ELF-1 (cell line): ENCODE data around the gene KDM4C.

Experiments used
- DNase-seq: peaks from one replicate; pipeline ENCODE4 v3.0.0-alpha.2; 2016; ENCODE audit warnings: low read depth, low spot score

The KDM4C gene

DNA sequence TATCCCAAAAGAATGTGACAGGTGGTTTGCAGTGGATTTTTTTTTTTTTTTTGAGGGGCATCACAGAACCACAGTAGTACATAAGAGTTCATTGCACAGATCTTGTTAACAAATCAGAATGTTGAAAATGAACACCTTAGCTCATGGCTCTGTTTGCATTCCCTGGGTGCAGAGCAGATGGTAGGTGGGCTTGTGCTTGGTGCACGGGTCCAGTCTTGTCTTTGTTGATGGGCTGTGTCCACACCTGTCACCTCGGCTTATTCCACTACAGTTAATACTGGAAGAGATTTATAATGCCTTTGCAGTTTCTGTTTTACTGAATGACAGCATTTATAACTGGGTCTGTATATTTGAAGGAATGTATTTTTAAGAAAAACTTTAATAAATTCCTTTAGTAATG is 146.6 kb downstream of the KDM4C start:
- no peak for DNase-seq

- DNase-seq: no peak
These were observed 148.1 kb downstream of the KDM4C start for GRCh38 chr9:6905850-6906375.

- DNase-seq: no peak
These were observed 150.1 kb downstream of the KDM4C start for GRCh38 chr9:6907772-6908381.

- DNase-seq: no peak
These were observed 151.4 kb downstream of the KDM4C start for GRCh38 chr9:6909181-6909580.

DNA sequence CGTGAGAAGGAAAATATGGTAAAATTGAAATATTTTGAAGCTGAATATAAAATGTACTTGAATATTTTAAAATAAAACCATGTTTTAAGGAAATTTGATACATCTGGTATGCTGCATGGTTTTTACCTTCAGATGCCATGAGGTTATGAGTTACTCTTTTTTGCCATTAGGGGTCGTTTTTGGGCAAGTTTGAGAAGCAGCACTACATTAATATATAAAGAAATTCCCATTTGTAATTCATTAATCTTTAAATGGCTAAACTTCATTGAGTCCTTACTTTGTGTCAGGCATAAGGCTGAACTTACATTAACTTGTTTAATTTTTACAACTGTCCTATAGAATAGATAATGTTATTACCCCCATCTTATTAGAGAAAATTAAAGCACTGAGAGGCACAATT is 152.3 kb downstream of the KDM4C start:
- no peak for DNase-seq

GRCh38 chr9:6910497-6910896 is 152.7 kb downstream of the KDM4C start:
- no peak for DNase-seq

DNA sequence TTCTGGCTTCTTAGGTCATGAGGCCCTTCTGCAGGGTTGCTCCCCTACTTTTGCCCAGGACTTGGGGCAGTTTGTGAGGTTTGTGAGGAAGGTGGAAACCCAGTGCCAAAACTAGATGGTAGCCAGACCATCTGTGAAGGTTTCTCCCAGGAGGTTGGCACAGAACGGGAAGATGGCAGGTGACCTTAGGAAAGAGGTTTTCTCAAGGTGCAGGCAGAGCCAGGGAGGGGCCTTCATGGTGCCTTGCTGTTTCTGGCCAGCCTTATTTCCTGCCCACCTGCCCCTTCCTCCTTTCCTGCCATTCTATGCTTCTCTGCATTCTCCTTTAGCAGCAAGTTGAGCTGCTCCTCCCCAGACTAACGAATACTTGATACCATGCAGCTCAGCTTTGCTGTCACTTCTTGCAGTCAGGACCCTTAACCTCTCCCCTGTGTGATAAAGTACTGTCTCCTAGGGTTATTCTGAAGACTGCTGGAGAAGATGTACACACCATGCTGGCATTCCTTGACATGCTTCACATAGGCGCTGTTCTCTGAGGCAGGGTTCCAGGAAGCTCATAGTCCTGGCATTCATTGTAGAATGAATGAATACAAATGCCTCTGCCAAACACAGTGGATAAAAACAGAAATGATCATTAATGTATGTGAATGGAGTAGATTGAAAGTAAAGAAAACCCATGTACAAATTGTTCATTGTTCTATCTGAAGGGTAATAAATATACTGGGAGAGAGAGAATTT is 154.3 kb downstream of the KDM4C start:
- no peak for DNase-seq

DNA sequence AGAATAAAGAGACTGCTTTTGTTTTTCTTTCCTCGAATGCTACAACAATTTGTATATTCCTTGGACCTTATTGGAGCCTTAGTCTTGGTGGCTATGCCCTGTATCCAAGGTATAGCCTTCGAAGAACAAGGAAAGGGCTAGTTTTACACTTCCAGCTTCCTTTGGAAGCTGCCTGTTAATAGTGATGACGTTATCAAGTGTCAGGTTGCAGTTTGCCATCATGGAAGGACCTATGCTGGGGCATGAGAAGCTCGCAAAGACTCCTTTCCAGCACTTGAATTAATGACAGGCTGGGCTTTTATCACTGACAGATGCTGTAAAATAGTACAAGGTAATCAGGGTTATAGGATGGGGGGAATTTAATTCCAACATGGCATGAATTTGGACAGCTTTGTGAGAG is 157.9 kb downstream of the KDM4C start:
- no peak for DNase-seq

DNA sequence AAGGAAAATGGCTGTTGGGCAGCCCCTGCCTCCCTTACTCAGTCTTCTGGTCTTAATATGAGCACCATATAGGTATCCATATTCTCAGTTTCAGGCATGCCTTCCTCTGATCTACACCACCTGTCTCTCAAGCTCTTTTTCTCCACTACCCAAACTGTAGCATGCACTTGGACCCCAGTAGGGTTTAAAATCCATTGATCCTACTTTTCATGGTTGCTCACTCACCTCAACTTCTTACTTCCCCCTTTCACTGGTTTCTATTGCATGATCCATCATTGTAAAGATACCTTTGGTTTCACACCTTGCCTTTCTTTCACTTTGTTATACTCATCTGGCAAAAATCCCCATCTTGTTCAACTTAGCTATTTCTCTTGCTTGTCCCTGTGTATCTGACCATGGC is 159.4 kb downstream of the KDM4C start:
- no peak for DNase-seq

DNA sequence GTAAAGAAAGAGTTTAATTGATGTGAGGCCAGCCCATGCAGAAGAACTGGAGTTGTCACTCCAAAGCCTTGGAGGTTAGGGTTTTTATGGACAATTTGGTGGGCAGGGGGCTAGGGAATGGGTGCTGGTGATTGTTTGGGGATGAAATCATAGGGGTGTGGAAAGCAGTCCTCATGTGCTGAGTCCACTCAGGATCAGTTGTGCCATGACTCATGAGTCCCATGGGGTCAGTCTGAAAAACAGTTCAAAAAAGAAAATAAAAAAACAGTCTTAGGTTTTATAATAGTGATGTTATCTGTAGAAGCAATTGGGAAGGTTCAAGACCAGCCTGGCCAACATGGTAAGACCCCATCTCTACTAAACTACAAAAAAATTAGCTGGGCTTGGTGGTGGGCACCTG is 162.3 kb downstream of the KDM4C start:
- no peak for DNase-seq

DNA sequence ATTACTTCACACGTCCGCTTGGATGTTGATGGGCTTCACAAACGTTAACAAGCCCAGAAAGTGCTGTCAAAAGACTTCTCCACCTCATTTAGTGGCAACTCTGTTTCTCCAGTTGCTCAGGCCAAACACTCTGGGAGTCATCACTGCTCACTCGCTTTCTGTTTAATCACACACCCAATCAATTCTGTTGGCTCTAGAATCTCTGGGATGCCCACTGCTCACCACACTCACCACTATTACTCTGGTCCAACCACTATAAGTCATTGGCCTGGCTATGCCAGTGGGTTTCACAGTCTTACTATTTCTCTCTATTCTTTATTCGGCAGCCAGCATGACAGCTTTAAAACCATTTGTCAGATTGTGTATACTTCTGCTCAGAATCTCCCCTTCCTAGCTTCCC is 163.5 kb downstream of the KDM4C start:
- no peak for DNase-seq

DNA sequence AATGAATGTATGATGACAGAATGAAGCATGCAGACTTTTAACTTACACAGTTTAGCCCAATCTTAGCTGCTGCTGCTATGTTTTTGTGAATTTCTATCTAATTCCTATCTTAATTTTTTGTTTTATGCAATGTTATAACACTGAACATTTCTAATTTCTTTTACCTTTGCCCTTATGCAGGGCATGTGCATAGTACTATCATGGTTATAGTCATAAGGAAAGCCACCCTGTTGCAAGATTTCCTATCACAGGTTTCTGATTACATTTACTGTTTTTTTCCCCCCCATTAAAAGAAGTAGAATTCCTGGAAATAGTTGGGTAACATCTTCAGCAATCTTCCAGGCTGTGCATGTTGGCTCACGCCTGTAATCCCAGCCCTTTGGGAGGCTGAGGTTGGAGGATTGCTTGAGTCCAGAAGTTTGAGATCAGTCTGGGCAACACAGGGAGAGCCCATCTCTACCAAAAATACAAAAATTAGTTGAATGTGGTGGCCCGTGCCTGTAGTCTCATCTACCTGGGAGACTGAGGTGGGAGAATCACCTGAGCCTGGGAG is 164.4 kb downstream of the KDM4C start:
- no peak for DNase-seq

DNA sequence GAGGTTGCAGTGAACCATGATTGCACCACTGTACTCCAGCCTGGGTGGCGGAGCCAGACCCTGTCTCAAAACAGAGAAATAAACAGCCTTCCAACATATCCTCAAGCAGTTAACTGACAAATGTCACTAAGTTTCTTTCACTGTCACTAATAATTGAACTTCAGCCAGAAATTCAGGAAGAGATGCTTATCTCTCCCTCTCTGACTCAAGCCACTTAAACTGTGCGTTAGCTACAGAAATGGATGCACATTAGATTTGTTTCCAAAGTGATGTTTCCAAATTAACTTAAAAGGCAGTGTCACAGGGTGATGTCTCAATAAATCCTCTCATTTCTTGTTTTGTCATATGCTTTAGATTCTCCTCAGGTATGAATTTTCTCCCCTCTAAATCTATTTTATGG is 164.9 kb downstream of the KDM4C start:
- no peak for DNase-seq

GRCh38 chr9:6923086-6923485 is 165.3 kb downstream of the KDM4C start:
- DNase-seq: no peak

GRCh38 chr9:6924149-6924548 is 166.4 kb downstream of the KDM4C start:
- DNase-seq: peak; percentile 14

GRCh38 chr9:6924988-6925563 is 167.3 kb downstream of the KDM4C start:
- no peak for DNase-seq

- peak; percentile 42 for DNase-seq
These were observed 168.1 kb downstream of the KDM4C start for GRCh38 chr9:6925836-6926235.

GRCh38 chr9:6926436-6926835 is 168.7 kb downstream of the KDM4C start:
- DNase-seq: no peak

DNA sequence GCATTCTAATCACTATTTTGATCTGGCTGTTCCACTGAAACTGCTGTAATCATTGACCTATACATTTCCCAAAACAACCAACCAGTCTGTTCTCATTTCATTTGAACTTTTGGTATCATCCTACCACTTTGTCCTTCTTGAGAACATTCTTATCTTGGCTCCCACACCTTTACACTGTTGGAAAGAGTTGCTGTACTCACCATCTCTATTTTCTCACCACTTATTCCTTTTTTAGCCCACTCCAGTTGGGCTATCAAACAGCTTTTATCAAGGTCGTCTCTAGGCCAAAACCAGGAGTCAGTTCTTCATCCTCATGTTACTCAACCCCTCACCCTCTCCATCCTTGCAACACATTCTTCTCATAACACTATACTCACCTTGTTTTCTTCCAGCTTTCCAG is 170.1 kb downstream of the KDM4C start:
- DNase-seq: no peak

GRCh38 chr9:6928863-6929262 is 171.1 kb downstream of the KDM4C start:
- no peak for DNase-seq

DNA sequence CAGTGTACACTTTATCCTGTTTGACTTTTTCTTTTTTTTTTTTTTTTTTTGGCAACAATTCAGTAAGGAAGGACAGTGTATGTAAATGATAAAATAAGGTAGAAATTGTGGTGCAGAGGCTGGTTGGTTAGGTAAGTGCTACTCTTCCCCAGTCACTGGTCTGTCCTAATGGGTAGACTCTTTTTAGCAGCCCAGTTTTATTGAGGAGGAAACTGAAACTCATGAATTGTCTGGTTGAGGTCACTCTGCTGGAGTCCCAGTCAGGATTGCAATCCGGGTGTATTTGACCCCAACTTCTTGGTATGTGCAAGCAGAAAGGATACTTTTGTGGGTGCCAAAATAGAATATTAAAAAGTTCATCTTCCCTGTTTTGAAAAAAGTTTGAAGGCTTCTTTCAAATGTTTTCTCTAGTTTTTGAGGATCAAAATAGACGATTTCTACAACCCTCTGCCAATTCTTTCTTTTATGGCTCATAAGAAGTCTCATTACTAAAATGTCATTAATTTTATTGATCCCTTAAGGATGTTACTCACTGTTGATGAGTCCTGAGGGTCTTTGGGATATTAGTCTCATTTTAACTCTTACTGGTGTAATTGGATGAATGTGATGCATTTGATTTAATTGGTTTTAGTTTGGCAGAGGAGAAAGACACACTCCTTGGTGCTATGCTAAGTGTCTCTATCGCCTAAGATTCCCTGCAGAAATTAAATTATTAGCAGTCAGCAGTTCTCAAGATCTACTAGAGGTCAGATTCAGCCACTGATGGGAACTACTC is 171.9 kb downstream of the KDM4C start:
- no peak for DNase-seq

DNA sequence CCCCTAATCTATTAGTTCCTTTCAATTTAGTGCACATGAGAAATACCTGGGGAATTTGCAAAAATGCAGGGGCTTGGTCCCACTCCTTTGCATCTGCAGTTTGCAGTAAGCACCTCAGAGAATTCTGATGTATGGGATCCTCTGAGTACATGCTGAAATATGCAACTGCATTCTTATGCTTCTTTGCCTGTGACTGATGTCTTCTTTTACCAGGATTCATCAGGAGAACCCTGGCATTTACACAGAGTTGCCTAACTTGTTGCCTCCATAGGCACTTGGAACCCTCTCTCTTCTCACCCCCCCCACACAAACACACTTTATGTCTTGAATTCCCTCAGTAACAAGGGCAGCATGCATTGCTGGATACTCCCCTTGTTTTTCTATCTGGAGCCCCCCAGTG is 173.1 kb downstream of the KDM4C start:
- DNase-seq: no peak
